SK-N-MC (cell line): Measurements from ENCODE around the gene PRTN3.

ENCODE experiments used
- EZH2 ChIP-seq: fragments of 200-600 bp; sonication (generic); IDR thresholded peaks from one replicate; pipeline ENCODE4 v1.6.1; 2017; ENCODE audit warnings: antibody characterized with exemption
- POLR2AphosphoS5 ChIP-seq: IDR thresholded peaks from 2 replicates; pipeline ENCODE4 v1.6.1; 2012; ENCODE audit warnings: mild to moderate bottlenecking, low read depth, low read length, borderline replicate concordance

GRCh38 chr19:799076-799881, 41.5 kb upstream of the PRTN3 start:
- TF ChIP-seq POLR2AphosphoS5 (no peak), EZH2 (no peak)
